ENCODE results near the gene AXIN1.
"Not testable (repeated sequence)": the region's sequence is repeated elsewhere in the genome, so short reads cannot be mapped to it uniquely, and the experiment has no call there.

Gene AXIN1

GRCh38 chr16:280991-281659 is 71.4 kb downstream of the AXIN1 start:
- DNase-seq: no peak

GRCh38 chr16:280552-280951 is 72.0 kb downstream of the AXIN1 start, which contains the start of gene ARHGDIG:
Gene ARHGDIG (plus strand): TSS chr16:280591. CDS start chr16:280681, 90 bp downstream.
- DNase-seq: no peak

GRCh38 chr16:280005-280460 is 72.5 kb downstream of the AXIN1 start:
- no peak for DNase-seq

- no peak for DNase-seq
Measured at GRCh38 chr16:279531-279930, 73.0 kb downstream of the AXIN1 start.

- no peak for DNase-seq
Measured at GRCh38 chr16:278863-279366, 73.6 kb downstream of the AXIN1 start.

- DNase-seq: no peak
Measured at GRCh38 chr16:276426-277077, 76.0 kb downstream of the AXIN1 start.

- no peak for DNase-seq
Measured at GRCh38 chr16:275786-276232, 76.7 kb downstream of the AXIN1 start, which contains the start of gene RGS11. Gene RGS11 (minus strand): TSS chr16:275944. CDS start chr16:275911, 33 bp downstream.

GRCh38 chr16:275041-275641 is 77.4 kb downstream of the AXIN1 start:
- no peak for DNase-seq

GRCh38 chr16:273547-274421 is 78.7 kb downstream of the AXIN1 start:
- DNase-seq: no peak

GRCh38 chr16:272633-273546 is 79.6 kb downstream of the AXIN1 start:
- no peak for DNase-seq

- no peak for DNase-seq
Measured at GRCh38 chr16:270381-271255, 81.9 kb downstream of the AXIN1 start.

- DNase-seq: no peak
Measured at GRCh38 chr16:269061-269796, 83.3 kb downstream of the AXIN1 start.

- DNase-seq: no peak
Measured at GRCh38 chr16:268141-269053, 84.1 kb downstream of the AXIN1 start.

GRCh38 chr16:267562-267961 is 85.0 kb downstream of the AXIN1 start:
- not testable (repeated sequence) for DNase-seq

GRCh38 chr16:266258-267164 is 86.0 kb downstream of the AXIN1 start:
- DNase-seq: no peak

- DNase-seq: no peak
Measured at GRCh38 chr16:265711-266110, 86.8 kb downstream of the AXIN1 start.

- DNase-seq: no peak
Measured at GRCh38 chr16:265002-265529, 87.5 kb downstream of the AXIN1 start.
